Lung (tissue), 12 donors: Measurements from ENCODE around the gene HMGN2. TPM values are rescaled to one million over a fixed set of nuclear protein-coding genes. Genes with fewer than 3 reads are reported as not detected.

Experiments used
- ATAC-seq: fragments of 200-7000 bp; cut with Tn5 transposase; one replicate; pipeline ENCODE4 v1.9.1; 2020; ENCODE audit warnings: moderate number of reproducible peaks; ENCODE audit not compliant: insufficient read depth, low FRiP score
- DNase-seq, 3 donors: peaks; one replicate each; pipeline ENCODE4 v3.0.0-alpha.2; 2013 to 2017
- H3K27ac ChIP-seq, 2 donors: one replicate each; pipeline ENCODE4 v1.5.1; 2013; ENCODE audit warnings: mild to moderate bottlenecking in 2 of 2, moderate library complexity in 2 of 2, control low read depth in 1 of 2, inconsistent platforms in 1 of 2, low read depth in 1 of 2, low read length in 1 of 2
- H3K27me3 ChIP-seq, 3 donors: one replicate each; pipeline ENCODE4 v1.5.1; 2013; ENCODE audit warnings: low read length in 2 of 3; ENCODE audit not compliant: control insufficient read depth in 3 of 3, insufficient read depth in 3 of 3
- H3K36me3 ChIP-seq, 4 donors: one replicate each; pipeline ENCODE4 v1.5.1; 2013; ENCODE audit warnings: low read length in 4 of 4, mild to moderate bottlenecking in 1 of 4, moderate library complexity in 1 of 4; ENCODE audit not compliant: control insufficient read depth in 4 of 4, insufficient read depth in 4 of 4
- H3K4me1 ChIP-seq, 5 donors: one replicate each; pipeline ENCODE4 v1.5.1; 2013; ENCODE audit warnings: low read length in 5 of 5, mild to moderate bottlenecking in 2 of 5, moderate library complexity in 1 of 5; ENCODE audit not compliant: control insufficient read depth in 5 of 5, insufficient read depth in 5 of 5
- H3K4me3 ChIP-seq: one replicate; pipeline ENCODE4 v1.5.1; 2013; ENCODE audit warnings: mild to moderate bottlenecking, control low read depth, moderate library complexity
- H3K9ac ChIP-seq, 2 donors: one replicate each; pipeline ENCODE4 v1.5.1; 2013; ENCODE audit warnings: low read length in 2 of 2, control low read depth in 1 of 2; ENCODE audit not compliant: insufficient read depth in 1 of 2
- H3K9me3 ChIP-seq, 4 donors: one replicate each; pipeline ENCODE4 v1.5.1; 2013; ENCODE audit warnings: low read length in 3 of 4, mild to moderate bottlenecking in 1 of 4, moderate library complexity in 1 of 4; ENCODE audit not compliant: control insufficient read depth in 4 of 4, insufficient read depth in 3 of 4
- WGBS, 2 donors: extraction: QIAGEN DNeasy Blood & Tissue Kit; methylation state at CpG; one replicate each; pipeline ENCODE4 v1.1.7; 2013; 5-methylcytosine and 5-hydroxymethylcytosine counted together
- polyA plus RNA-seq, 2 donors: library from polyadenylated mRNA; stranded (reverse); fragments of 200-250 nt; gene quantifications; one replicate each; pipeline ENCODE4 v1.2.1, GENCODE V29; 2013
- total RNA-seq, 2 donors: library from RNA; depleted of rRNA in 1 of 2; stranded (reverse); fragments of >200 nt in 1 of 2; gene quantifications; one replicate each; pipeline ENCODE4 v1.2.1, GENCODE V29; 2014 to 2021
- TF ChIP-seq, protein P1 (sequence below): IDR thresholded peaks from 2 replicates; pipeline ENCODE4 v1.5.1; 2012; ENCODE audit warnings: mild to moderate bottlenecking; ENCODE audit errors: control extremely low read depth, extremely low read depth
- donor health status: control.
- donor health status: control.
- donor health status: Bipolar disorder and iron deficiency.
- donor health status: healthy.
- donor health status: DM: yes; HTN: yes; CAD: no.

The HMGN2 gene
- total and polyA plus RNA-seq, 4 donors, result 329 to 580 (median 413) TPM

DNA sequence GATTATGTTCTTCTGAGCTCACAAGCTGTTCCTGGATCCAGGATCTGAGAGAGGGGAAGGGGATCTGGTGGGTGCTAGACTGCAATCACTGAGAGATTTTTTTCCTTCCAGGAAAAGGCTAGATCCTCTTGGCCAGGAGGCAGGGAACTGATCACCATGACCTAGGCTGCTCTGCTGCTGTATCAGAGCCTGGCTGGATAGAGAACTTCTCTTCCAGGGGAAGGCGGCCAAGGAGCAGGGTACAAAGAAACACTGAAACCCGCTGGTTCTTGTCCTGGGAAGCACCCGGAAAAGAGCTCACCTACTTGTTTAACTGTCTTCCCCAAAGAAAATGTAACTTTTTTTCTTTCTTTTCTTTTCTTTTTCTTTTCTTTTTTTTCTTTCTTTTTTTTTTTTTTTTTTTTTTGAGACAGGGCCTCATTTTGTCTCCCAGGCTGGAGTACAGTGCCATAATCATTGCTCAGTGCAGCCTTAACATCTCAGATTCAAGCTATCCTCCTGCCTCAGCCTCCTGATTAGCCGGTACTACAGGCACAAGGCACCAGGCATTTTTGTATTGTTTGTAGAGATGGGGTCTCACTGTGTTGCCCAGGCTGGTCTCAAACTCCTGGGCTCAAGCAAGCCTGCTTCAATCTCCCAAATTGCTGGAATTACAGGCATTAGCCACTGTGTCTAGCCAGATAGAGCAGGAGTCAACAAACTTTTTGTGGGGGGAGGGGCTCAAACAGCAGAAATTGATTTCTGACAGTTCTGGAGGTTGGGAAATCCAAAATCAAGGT is 44.9 kb downstream of the HMGN2 start:
- Histone ChIP-seq H3K4me1 (no peaks in the 10 kb centered on the region), H3K4me3 (no peak overlapping the region), H3K36me3 (no peaks in the 10 kb centered on the region), H3K9ac (no peak overlapping the region), H3K27me3 (no peaks in the 10 kb centered on the region), H3K9me3 (no peaks in the 10 kb centered on the region), H3K27ac (no peak overlapping the region)
- no peak for DNase-seq
- TF ChIP-seq, protein P1, sequence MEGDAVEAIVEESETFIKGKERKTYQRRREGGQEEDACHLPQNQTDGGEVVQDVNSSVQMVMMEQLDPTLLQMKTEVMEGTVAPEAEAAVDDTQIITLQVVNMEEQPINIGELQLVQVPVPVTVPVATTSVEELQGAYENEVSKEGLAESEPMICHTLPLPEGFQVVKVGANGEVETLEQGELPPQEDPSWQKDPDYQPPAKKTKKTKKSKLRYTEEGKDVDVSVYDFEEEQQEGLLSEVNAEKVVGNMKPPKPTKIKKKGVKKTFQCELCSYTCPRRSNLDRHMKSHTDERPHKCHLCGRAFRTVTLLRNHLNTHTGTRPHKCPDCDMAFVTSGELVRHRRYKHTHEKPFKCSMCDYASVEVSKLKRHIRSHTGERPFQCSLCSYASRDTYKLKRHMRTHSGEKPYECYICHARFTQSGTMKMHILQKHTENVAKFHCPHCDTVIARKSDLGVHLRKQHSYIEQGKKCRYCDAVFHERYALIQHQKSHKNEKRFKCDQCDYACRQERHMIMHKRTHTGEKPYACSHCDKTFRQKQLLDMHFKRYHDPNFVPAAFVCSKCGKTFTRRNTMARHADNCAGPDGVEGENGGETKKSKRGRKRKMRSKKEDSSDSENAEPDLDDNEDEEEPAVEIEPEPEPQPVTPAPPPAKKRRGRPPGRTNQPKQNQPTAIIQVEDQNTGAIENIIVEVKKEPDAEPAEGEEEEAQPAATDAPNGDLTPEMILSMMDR, result no peak
- no peak for ATAC-seq
- WGBS, 2 donors, result 95 to 97% methylated on average over 4 of the region's 4 CpGs

DNA sequence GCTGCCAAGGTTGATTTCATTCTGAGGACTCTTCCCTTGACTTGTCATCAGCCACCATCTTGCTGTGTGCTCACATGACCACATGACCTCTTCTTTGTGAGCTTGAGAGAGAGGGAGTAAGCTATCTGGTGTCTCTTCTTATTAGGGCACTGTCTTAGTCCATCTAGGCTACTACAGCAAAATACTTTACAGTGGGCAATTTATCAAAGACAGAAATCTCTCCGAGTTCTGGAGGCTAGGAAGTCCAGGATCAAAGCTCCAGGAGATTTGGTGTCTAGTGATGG is 45.5 kb downstream of the HMGN2 start:
- no peak overlapping the region for H3K9ac ChIP-seq
- H3K4me3 ChIP-seq, result no peak overlapping the region
- H3K4me1 ChIP-seq, result no peaks in the 10 kb centered on the region
- 75 to 95% methylated on average over 1 of the region's 1 CpG for WGBS, 2 donors
- TF ChIP-seq, protein P1, result no peak
- no peak for ATAC-seq
- DNase-seq, result no peak
- H3K27ac ChIP-seq, result no peak overlapping the region
- H3K9me3 ChIP-seq, result no peaks in the 10 kb centered on the region
- H3K36me3 ChIP-seq, result no peaks in the 10 kb centered on the region
- no peaks in the 10 kb centered on the region for H3K27me3 ChIP-seq

DNA sequence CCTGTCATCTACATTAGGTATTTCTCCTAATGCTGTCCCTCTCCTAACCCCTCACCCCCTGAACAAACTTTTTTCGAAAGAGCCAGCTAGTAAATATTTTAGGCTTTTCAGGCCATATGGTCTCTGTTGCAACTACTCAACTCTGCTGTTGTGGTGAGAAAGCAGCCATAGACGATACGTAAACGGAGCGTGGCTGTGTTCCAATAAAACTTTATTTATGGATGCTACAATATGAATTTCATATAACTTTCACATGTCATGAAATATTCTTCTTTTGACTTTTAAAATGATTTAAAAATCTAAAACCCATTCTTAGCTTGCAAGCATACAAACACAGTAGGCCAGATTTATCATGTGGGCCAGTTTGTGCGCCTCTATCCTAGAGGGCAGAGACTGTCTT is 46.1 kb downstream of the HMGN2 start:
- TF ChIP-seq, protein P1, result no peak
- Histone ChIP-seq H3K9me3 (no peaks in the 10 kb centered on the region), H3K27ac (no peak overlapping the region), H3K36me3 (no peaks in the 10 kb centered on the region), H3K9ac (no peak overlapping the region), H3K27me3 (no peaks in the 10 kb centered on the region), H3K4me1 (no peaks in the 10 kb centered on the region), H3K4me3 (no peak overlapping the region)
- 92% methylated on average over 6 of the region's 6 CpGs for WGBS, 2 donors
- ATAC-seq, result no peak
- no peak for DNase-seq

DNA sequence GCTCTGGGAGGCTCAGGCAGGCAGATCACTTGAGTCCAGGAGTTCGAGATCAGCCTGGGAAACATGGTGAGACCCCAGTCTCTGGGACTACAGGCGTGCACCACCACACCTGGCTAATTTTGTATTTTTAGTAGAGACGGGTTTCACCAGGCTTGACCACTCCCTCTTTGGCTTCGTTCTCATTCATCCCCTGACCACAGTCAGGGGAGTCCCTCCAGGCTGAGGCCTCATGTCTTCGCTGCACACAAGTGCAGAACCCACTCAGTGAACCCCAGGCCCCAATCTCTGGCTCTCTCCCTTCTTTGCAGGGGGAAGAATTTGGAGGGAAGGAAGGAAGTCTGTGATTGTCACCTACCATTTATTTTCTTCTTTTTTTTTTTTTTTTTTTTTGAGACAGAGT is 48.1 kb downstream of the HMGN2 start:
- H3K9ac ChIP-seq, result no peak overlapping the region
- no peaks in the 10 kb centered on the region for H3K36me3 ChIP-seq
- H3K4me1 ChIP-seq, result no peaks in the 10 kb centered on the region
- WGBS, 2 donors, result 75 to 88% methylated on average over 5 of the region's 5 CpGs
- no peaks in the 10 kb centered on the region for H3K27me3 ChIP-seq
- TF ChIP-seq, protein P1, result no peak
- no peak overlapping the region for H3K4me3 ChIP-seq
- no peak overlapping the region for H3K27ac ChIP-seq
- ATAC-seq (no peak), DNase-seq (no peak)
- no peaks in the 10 kb centered on the region for H3K9me3 ChIP-seq
